Measurements from ENCODE around the gene UBE2J2. TPM values are rescaled to one million over a fixed set of nuclear protein-coding genes. Genes with fewer than 3 reads are reported as not detected.
"Not testable (repeated sequence)": the region's sequence is repeated elsewhere in the genome, so short reads cannot be mapped to it uniquely, and the experiment has no call there.

The UBE2J2 gene
- total and polyA plus RNA-seq, 2 experiments from 2014 or later = 49.7 to 63.5 TPM

- TF ChIP-seq EZH2 (IDR thresholded peaks at IDR 0.05; ENCODE audit: insufficient read depth, poor library complexity, severe bottlenecking) = no peak
- no peak for TF ChIP-seq EZH2phosphoT487 (IDR thresholded peaks at IDR 0.05; ENCODE audit: insufficient read depth, low read depth)
- no peak overlapping the region for H2AFZ ChIP-seq
- no peaks in the 10 kb centered on the region for H3K9me2 ChIP-seq (ENCODE audit: insufficient read depth)
- peaks cover 16% of the 10 kb centered on the region; the same call in 1 of the 2 replicates for H3K36me3 ChIP-seq (ENCODE audit: low read depth)
- peaks cover 12% of the 10 kb centered on the region for H3K4me1 ChIP-seq (ENCODE audit: insufficient read depth)
- no peak overlapping the region for H3K4me2 ChIP-seq (ENCODE audit: unreplicated experiment)
- H3F3A ChIP-seq (ENCODE audit: insufficient read depth) = peaks cover 27% of the 10 kb centered on the region
- peak overlapping the region; percentile 65 for H3K9ac ChIP-seq
- peaks cover 82% of the 10 kb centered on the region for H3K79me2 ChIP-seq (ENCODE audit: insufficient read depth)
- H3K27ac ChIP-seq = peak overlapping the region; percentile 94
- no peak overlapping the region for H3K4me3 ChIP-seq
- no peak for DNase-seq
- WGBS, 2 experiments (ENCODE audit: low coverage in 1 of 2, low lambda C conversion rate in 2 of 2, missing lambda C conversion rate in 2 of 2) = 94 to 96% methylated on average over 6 of the region's 6 CpGs
- no peaks in the 10 kb centered on the region for H4K20me1 ChIP-seq (ENCODE audit: insufficient read depth)
- in situ Hi-C loops (cut with MboI) = no loop called here
- H3K9me3 ChIP-seq (ENCODE audit: low read depth) = no peaks in the 10 kb centered on the region
- H3K27me3 ChIP-seq (replicated peaks; ENCODE audit: insufficient read depth) = no peaks in the 10 kb centered on the region
These were observed 43.8 kb upstream of the UBE2J2 start for GRCh38 chr1:1317420-1317819.

GRCh38 chr1:1316199-1316598 is 42.5 kb upstream of the UBE2J2 start:
- Histone ChIP-seq H3K4me1 (ENCODE audit: insufficient read depth) (peaks cover 12% of the 10 kb centered on the region), H3F3A (ENCODE audit: insufficient read depth) (peaks cover 27% of the 10 kb centered on the region), H3K79me2 (ENCODE audit: insufficient read depth) (peaks cover 71% of the 10 kb centered on the region), H3K36me3 (ENCODE audit: low read depth) (peaks cover 16% of the 10 kb centered on the region; the same call in 1 of the 2 replicates)
- H4K20me1 ChIP-seq (ENCODE audit: insufficient read depth); in situ Hi-C loops (cut with MboI); DNase-seq; H2AFZ ChIP-seq; H3K27ac ChIP-seq; H3K9me3 ChIP-seq (ENCODE audit: low read depth); H3K9ac ChIP-seq; H3K27me3 ChIP-seq (replicated peaks; ENCODE audit: insufficient read depth); H3K9me2 ChIP-seq (ENCODE audit: insufficient read depth); H3K4me3 ChIP-seq; H3K4me2 ChIP-seq (ENCODE audit: unreplicated experiment): not testable (repeated sequence)
- WGBS, 2 experiments (ENCODE audit: low coverage in 1 of 2, low lambda C conversion rate in 2 of 2, missing lambda C conversion rate in 2 of 2) = 92 to 96% methylated on average over 8 of the region's 8 CpGs

GRCh38 chr1:1315435-1315954 is 41.8 kb upstream of the UBE2J2 start:
- Histone ChIP-seq H3K79me2 (ENCODE audit: insufficient read depth) (peaks cover 66% of the 10 kb centered on the region), H3K27ac (no peak overlapping the region), H3K9me2 (ENCODE audit: insufficient read depth) (no peaks in the 10 kb centered on the region), H3K9me3 (ENCODE audit: low read depth) (no peaks in the 10 kb centered on the region), H2AFZ (no peak overlapping the region), H3K4me3 (no peak overlapping the region), H3K9ac (no peak overlapping the region), H3F3A (ENCODE audit: insufficient read depth) (peaks cover 27% of the 10 kb centered on the region), H3K4me2 (ENCODE audit: unreplicated experiment) (no peak overlapping the region), H4K20me1 (ENCODE audit: insufficient read depth) (no peaks in the 10 kb centered on the region), H3K27me3 (replicated peaks; ENCODE audit: insufficient read depth) (no peaks in the 10 kb centered on the region), H3K4me1 (ENCODE audit: insufficient read depth) (peaks cover 12% of the 10 kb centered on the region), H3K36me3 (ENCODE audit: low read depth) (peaks cover 16% of the 10 kb centered on the region; the same call in 1 of the 2 replicates)
- DNase-seq = no peak
- 61 to 65% methylated on average over 10 to 26 of the region's 26 CpGs for WGBS, 2 experiments (ENCODE audit: low coverage in 1 of 2, low lambda C conversion rate in 2 of 2, missing lambda C conversion rate in 2 of 2)
- in situ Hi-C loops (cut with MboI) = no loop called here
- TF ChIP-seq EZH2phosphoT487 (IDR thresholded peaks at IDR 0.05; ENCODE audit: insufficient read depth, low read depth) = no peak
- TF ChIP-seq EZH2 (IDR thresholded peaks at IDR 0.05; ENCODE audit: insufficient read depth, poor library complexity, severe bottlenecking) = no peak

- Histone ChIP-seq H3K27ac (no peak overlapping the region), H2AFZ (no peak overlapping the region), H3K9me3 (ENCODE audit: low read depth) (no peaks in the 10 kb centered on the region), H3K27me3 (replicated peaks; ENCODE audit: insufficient read depth) (no peaks in the 10 kb centered on the region), H3K79me2 (ENCODE audit: insufficient read depth) (peaks cover 66% of the 10 kb centered on the region), H3K4me3 (no peak overlapping the region), H3K9me2 (ENCODE audit: insufficient read depth) (no peaks in the 10 kb centered on the region), H3F3A (ENCODE audit: insufficient read depth) (peaks cover 27% of the 10 kb centered on the region), H4K20me1 (ENCODE audit: insufficient read depth) (no peaks in the 10 kb centered on the region), H3K4me2 (ENCODE audit: unreplicated experiment) (no peak overlapping the region), H3K9ac (no peak overlapping the region), H3K4me1 (ENCODE audit: insufficient read depth) (peaks cover 12% of the 10 kb centered on the region), H3K36me3 (ENCODE audit: low read depth) (peaks cover 20% of the 10 kb centered on the region; the same call in 1 of the 2 replicates)
- WGBS, 2 experiments (ENCODE audit: low coverage in 1 of 2, low lambda C conversion rate in 2 of 2, missing lambda C conversion rate in 2 of 2) = 93 to 94% methylated on average over 21 to 23 of the region's 23 CpGs
- in situ Hi-C loops (cut with MboI) = no loop called here
- DNase-seq = no peak
- TF ChIP-seq EZH2phosphoT487 (IDR thresholded peaks at IDR 0.05; ENCODE audit: insufficient read depth, low read depth) (no peak), EZH2 (IDR thresholded peaks at IDR 0.05; ENCODE audit: insufficient read depth, poor library complexity, severe bottlenecking) (no peak)
These were observed 41.2 kb upstream of the UBE2J2 start for GRCh38 chr1:1314678-1315335.
